Lower leg skin (tissue), 3 donors: ENCODE results near the gene CASK.

Source experiments
- POLR2A ChIP-seq, 2 donors: fragments of 450-650 bp; IDR thresholded peaks; one replicate each; pipeline ENCODE4 v1.6.1; 2016 to 2017; ENCODE audit warnings: antibody characterized with exemption in 2 of 2, mild to moderate bottlenecking in 1 of 2, moderate library complexity in 1 of 2
- TF ChIP-seq, protein P1 (sequence below), 3 donors: fragments of 450-650 bp; IDR thresholded peaks; one replicate each; pipeline ENCODE4 v1.5.1; 2016; ENCODE audit warnings: antibody characterized with exemption in 3 of 3, mild to moderate bottlenecking in 3 of 3, moderate library complexity in 2 of 3

DNA sequence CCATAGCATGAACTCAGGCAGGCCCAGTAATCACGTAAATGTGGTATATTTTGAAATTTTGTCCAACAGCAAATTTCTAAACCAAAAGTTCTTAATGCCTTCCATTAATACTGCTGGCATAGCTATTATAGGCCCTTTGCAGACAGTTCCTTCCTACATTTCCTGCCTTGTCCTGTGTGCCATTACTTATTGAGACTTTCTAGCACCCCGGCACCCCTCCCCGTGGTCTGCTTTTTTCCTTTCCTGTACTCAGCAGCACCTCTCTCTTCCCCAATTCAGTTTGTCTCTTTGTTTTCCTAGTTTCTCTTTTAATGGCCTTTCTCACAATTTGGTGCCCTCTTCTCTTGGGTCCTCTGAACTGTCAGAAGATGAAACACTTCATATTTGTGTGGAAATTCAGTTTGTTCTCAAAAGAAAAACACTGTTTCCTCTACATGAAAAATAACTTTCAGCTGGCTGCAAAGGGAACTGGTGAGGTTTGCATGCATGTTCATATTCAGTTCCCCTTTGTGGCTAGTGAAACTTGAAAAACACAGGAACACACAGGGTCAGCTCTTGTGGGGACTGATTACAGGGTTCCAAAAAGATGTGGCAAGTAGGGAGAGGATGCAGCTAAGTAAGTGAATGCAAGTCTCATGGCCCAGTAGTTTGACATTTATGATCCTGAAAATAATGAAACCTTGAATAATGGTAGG lies 217.5 kb downstream of the CASK start:
- no peak for TF ChIP-seq POLR2A (IDR thresholded peaks at IDR 0.05)
- TF ChIP-seq, protein P1, sequence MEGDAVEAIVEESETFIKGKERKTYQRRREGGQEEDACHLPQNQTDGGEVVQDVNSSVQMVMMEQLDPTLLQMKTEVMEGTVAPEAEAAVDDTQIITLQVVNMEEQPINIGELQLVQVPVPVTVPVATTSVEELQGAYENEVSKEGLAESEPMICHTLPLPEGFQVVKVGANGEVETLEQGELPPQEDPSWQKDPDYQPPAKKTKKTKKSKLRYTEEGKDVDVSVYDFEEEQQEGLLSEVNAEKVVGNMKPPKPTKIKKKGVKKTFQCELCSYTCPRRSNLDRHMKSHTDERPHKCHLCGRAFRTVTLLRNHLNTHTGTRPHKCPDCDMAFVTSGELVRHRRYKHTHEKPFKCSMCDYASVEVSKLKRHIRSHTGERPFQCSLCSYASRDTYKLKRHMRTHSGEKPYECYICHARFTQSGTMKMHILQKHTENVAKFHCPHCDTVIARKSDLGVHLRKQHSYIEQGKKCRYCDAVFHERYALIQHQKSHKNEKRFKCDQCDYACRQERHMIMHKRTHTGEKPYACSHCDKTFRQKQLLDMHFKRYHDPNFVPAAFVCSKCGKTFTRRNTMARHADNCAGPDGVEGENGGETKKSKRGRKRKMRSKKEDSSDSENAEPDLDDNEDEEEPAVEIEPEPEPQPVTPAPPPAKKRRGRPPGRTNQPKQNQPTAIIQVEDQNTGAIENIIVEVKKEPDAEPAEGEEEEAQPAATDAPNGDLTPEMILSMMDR (IDR thresholded peaks at IDR 0.05) = no peak
